ENCODE measurements around the gene ARFGEF2. TPM values are rescaled to one million over a fixed set of nuclear protein-coding genes. Genes with fewer than 3 reads are reported as not detected.

The ARFGEF2 gene
- total and polyA plus RNA-seq, 2 of the 8 experiments (the other 6 are each of a cell fraction or from before 2014, with no cell fraction given): 8.1 to 21.8 TPM

GRCh38 chr20:48956052-48956451 lies 34.5 kb downstream of the ARFGEF2 start (continued):
- TF ChIP-seq CHD7 (IDR thresholded peaks at IDR 0.05; ENCODE audit: insufficient replicate concordance, low read length) (no peak), KDM5A (IDR thresholded peaks at IDR 0.05; ENCODE audit: low read length) (no peak), GABPA (IDR thresholded peaks at IDR 0.05; ENCODE audit: borderline replicate concordance, insufficient read depth, low read length) (no peak), RBBP5 (IDR thresholded peaks at IDR 0.05; ENCODE audit: borderline replicate concordance, low read depth, low read length) (no peak), SAP30 (IDR thresholded peaks at IDR 0.05; ENCODE audit: insufficient read depth, insufficient replicate concordance, low read length) (no peak), YY1 (IDR thresholded peaks at IDR 0.05; ENCODE audit: low read depth, low read length) (no peak), E2F6 (IDR thresholded peaks at IDR 0.05) (no peak), CTCF (IDR thresholded peaks at IDR 0.05; ENCODE audit: control extremely low read depth in 1 of 3, insufficient read depth in 1 of 3, low read depth in 1 of 3, low read length in 3 of 3) (no peak)

Data from H1 (cell line).